ENCODE results near the gene GRM1.

Gene GRM1

GRCh38 chr6:146408583-146408982, 379.7 kb downstream of the GRM1 start:
- DNase-seq, result no peak
- no peaks in the 10 kb centered on the region for H3K27me3 Mint-ChIP-seq
- H3K27ac Mint-ChIP-seq, result no peak overlapping the region
- peaks cover 0 to 2% of the 10 kb centered on the region in 2 donors for H3K36me3 Mint-ChIP-seq
- ATAC-seq (replicated peaks), result no peak
- H3K4me1 Mint-ChIP-seq, result no peaks in the 10 kb centered on the region
- H3K9me3 Mint-ChIP-seq, result peaks cover 6 to 11% of the 10 kb centered on the region in 2 donors
- no peak overlapping the region for H3K4me3 Mint-ChIP-seq

DNA sequence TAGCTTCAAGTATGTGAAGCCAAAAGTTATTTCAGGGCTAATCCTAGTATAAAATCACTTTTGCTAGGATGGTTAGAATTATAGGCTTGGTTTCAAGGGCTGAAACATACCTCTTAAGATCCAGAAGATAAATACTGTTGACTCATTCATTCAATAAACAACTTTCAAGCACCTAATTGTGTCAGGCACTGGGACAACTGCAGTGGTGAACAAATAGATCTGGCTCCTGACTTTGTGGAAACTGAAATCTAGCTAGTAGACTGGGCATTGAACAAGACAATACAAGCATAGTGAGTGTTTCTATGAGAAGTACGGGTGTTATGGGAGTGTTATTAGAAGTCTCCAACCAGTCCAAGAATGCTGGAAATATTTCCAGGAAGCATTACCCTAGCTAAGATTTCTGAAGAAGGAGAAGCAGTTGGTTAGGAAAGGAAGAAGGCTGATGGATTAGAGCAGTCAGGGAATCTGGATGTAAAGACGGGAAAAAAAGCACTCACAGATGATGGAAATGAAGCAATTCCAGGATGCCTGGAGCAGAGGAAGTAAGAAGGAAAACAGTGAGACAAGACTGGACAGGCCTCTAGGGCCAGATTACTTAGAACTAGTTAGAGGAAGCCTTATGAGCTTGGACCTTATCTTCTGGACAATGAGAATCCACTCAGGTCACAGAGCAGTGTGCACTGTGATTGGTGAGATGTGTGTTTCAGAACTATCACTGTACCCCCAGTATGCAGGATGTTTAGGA, 382.2 kb downstream of the GRM1 start:
- no peak for DNase-seq
- no peaks in the 10 kb centered on the region for H3K4me1 Mint-ChIP-seq
- no peaks in the 10 kb centered on the region for H3K27me3 Mint-ChIP-seq
- peaks cover 2% of the 10 kb centered on the region in 2 donors for H3K9me3 Mint-ChIP-seq
- H3K36me3 Mint-ChIP-seq, result no peaks in the 10 kb centered on the region
- H3K27ac Mint-ChIP-seq, result no peak overlapping the region
- ATAC-seq (replicated peaks), result no peak
- H3K4me3 Mint-ChIP-seq, result no peak overlapping the region

GRCh38 chr6:146419576-146419975, 390.7 kb downstream of the GRM1 start:
- no peak overlapping the region for H3K4me3 Mint-ChIP-seq
- ATAC-seq (replicated peaks), result no peak
- no peaks in the 10 kb centered on the region for H3K4me1 Mint-ChIP-seq

DNA sequence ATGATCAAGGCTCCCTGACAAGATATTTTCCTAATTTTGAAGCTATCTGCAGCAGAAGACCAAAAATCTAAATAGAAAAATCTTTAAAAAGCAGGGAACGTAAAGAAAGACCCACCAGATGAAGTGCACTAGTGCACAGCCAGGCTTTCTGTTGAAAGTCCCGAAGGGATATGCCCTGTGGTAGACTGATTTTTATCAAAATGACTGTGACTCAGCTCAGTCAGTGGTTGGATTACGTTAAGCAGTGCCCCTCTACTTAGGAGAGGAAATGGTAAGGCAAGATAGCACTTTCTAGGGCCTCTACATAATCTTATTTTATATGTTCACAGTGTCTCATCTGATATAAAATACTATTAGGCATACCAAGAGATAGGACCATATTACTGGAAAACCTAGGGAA, 391.4 kb downstream of the GRM1 start:
- H3K27me3 Mint-ChIP-seq, result no peaks in the 10 kb centered on the region
- DNase-seq (no peak), ATAC-seq (replicated peaks) (no peak)
- no peaks in the 10 kb centered on the region for H3K36me3 Mint-ChIP-seq
- peaks cover 0 to 2% of the 10 kb centered on the region in 2 donors for H3K9me3 Mint-ChIP-seq
- H3K4me1 Mint-ChIP-seq, result no peaks in the 10 kb centered on the region
- no peak overlapping the region for H3K4me3 Mint-ChIP-seq
- H3K27ac Mint-ChIP-seq, result no peak overlapping the region

More at GRCh38 chr6:146419576-146419975, 390.7 kb downstream of the GRM1 start:
- no peaks in the 10 kb centered on the region for H3K27me3 Mint-ChIP-seq
- no peaks in the 10 kb centered on the region for H3K36me3 Mint-ChIP-seq
- H3K27ac Mint-ChIP-seq, result no peak overlapping the region
- no peak for DNase-seq
- peaks cover 0 to 2% of the 10 kb centered on the region in 2 donors for H3K9me3 Mint-ChIP-seq

GRCh38 chr6:146422789-146423375, 394.0 kb downstream of the GRM1 start:
- no peaks in the 10 kb centered on the region for H3K27me3 Mint-ChIP-seq
- DNase-seq (no peak), ATAC-seq (replicated peaks) (no peak)
- no peak overlapping the region for H3K27ac Mint-ChIP-seq
- H3K4me1 Mint-ChIP-seq, result no peaks in the 10 kb centered on the region
- peaks cover 0 to 4% of the 10 kb centered on the region in 2 donors for H3K9me3 Mint-ChIP-seq
- no peak overlapping the region for H3K4me3 Mint-ChIP-seq
- no peaks in the 10 kb centered on the region for H3K36me3 Mint-ChIP-seq

DNA sequence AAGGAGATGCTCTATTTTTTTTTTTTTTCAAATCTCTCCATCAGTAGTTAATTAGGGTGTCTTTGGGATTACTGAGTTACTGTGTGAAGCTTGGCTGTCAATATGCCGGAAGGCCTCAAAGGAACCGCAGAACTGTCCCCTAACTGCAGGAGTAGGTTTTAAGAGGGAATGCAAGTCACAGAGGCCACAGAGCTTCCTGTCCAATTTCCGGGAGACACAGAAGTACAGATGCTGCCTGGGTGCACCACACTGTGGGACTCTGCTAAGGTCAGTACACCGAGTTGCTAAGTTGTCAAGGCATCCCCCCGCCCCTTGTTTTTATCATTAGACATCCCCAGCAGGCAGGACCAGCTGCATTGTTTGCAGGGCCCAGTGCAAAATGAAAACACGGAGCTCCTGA, 394.6 kb downstream of the GRM1 start:
- ATAC-seq (replicated peaks) (no peak), DNase-seq (no peak)
- H3K4me1 Mint-ChIP-seq, result no peaks in the 10 kb centered on the region
- H3K36me3 Mint-ChIP-seq, result no peaks in the 10 kb centered on the region
- no peak overlapping the region for H3K27ac Mint-ChIP-seq
- peaks cover 0 to 4% of the 10 kb centered on the region in 2 donors for H3K9me3 Mint-ChIP-seq
- H3K27me3 Mint-ChIP-seq, result no peaks in the 10 kb centered on the region
- no peak overlapping the region for H3K4me3 Mint-ChIP-seq

GRCh38 chr6:146426516-146426915, 397.7 kb downstream of the GRM1 start:
- no peaks in the 10 kb centered on the region for H3K36me3 Mint-ChIP-seq
- no peaks in the 10 kb centered on the region for H3K27me3 Mint-ChIP-seq
- no peak for ATAC-seq (replicated peaks)
- H3K9me3 Mint-ChIP-seq, result peaks cover 0 to 2% of the 10 kb centered on the region in 2 donors
- no peak overlapping the region for H3K27ac Mint-ChIP-seq
- no peak overlapping the region for H3K4me3 Mint-ChIP-seq
- no peak for DNase-seq
- no peaks in the 10 kb centered on the region for H3K4me1 Mint-ChIP-seq

DNA sequence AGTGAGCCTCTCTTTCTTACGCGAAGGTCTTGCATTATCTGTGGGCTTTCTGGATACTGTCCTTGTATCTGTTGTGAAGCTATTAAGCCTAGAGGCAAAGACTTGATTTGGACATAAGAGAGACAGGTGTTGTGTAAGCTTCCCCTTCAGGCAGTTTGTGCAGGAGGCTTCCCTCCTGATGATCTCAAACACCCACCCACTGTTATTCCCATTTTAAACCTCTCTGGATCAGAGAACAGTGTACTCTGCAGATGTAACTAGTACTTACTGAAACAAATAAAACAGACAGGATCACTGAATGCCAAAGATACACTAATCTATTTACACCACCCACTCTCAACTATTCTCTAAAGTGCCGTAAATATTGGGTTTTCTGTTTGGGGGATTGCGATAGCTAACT, 401.0 kb downstream of the GRM1 start:
- Mint-ChIP-seq H3K27me3 (peaks cover 10 to 12% of the 10 kb centered on the region in 2 donors), H3K27ac (no peak overlapping the region), H3K4me1 (no peaks in the 10 kb centered on the region), H3K9me3 (peaks cover 2 to 4% of the 10 kb centered on the region in 2 donors), H3K36me3 (no peaks in the 10 kb centered on the region), H3K4me3 (no peak overlapping the region)
- ATAC-seq (replicated peaks) (no peak), DNase-seq (no peak)

DNA sequence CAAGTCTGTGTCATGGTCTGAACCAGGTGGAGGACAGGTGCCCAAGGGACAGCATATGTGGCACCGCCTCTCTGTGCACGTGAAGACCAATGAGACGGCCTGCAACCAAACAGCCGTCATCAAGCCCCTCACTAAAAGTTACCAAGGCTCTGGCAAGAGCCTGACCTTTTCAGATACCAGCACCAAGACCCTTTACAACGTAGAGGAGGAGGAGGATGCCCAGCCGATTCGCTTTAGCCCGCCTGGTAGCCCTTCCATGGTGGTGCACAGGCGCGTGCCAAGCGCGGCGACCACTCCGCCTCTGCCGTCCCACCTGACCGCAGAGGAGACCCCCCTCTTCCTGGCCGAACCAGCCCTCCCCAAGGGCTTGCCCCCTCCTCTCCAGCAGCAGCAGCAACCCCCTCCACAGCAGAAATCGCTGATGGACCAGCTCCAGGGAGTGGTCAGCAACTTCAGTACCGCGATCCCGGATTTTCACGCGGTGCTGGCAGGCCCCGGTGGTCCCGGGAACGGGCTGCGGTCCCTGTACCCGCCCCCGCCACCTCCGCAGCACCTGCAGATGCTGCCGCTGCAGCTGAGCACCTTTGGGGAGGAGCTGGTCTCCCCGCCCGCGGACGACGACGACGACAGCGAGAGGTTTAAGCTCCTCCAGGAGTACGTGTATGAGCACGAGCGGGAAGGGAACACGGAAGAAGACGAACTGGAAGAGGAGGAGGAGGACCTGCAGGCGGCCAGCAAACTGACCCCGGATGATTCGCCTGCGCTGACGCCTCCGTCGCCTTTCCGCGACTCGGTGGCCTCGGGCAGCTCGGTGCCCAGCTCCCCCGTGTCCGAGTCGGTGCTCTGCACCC, 405.2 kb downstream of the GRM1 start:
- H3K27ac Mint-ChIP-seq, result no peak overlapping the region
- no peaks in the 10 kb centered on the region for H3K36me3 Mint-ChIP-seq
- DNase-seq, result no peak

DNA sequence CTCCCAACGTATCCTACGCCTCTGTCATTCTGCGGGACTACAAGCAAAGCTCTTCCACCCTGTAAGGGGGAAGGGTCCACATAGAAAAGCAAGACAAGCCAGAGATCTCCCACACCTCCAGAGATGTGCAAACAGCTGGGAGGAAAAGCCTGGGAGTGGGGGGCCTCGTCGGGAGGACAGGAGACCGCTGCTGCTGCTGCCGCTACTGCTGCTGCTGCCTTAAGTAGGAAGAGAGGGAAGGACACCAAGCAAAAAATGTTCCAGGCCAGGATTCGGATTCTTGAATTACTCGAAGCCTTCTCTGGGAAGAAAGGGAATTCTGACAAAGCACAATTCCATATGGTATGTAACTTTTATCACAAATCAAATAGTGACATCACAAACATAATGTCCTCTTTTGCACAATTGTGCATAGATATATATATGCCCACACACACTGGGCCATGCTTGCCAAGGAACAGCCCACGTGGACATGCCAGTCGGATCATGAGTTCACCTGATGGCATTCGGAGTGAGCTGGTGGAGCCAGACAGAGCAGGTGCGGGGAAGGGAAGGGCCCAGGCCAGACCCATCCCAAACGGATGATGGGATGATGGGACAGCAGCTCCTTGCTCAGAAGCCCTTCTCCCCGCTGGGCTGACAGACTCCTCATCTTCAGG, 406.0 kb downstream of the GRM1 start:
- Mint-ChIP-seq H3K9me3 (peaks cover 0 to 4% of the 10 kb centered on the region in 2 donors), H3K4me3 (peak overlapping the region in 1 of 2 donors; percentile 35), H3K36me3 (no peaks in the 10 kb centered on the region), H3K27me3 (peaks cover 17 to 19% of the 10 kb centered on the region in 2 donors), H3K27ac (no peak overlapping the region), H3K4me1 (no peaks in the 10 kb centered on the region)
- no peak for ATAC-seq (replicated peaks)
- no peak for DNase-seq

More for the DNA sequence above, 405.2 kb downstream of the GRM1 start:
- peaks cover 0 to 4% of the 10 kb centered on the region in 2 donors for H3K9me3 Mint-ChIP-seq
- no peak for ATAC-seq (replicated peaks)
- no peaks in the 10 kb centered on the region for H3K4me1 Mint-ChIP-seq
- peaks cover 17 to 19% of the 10 kb centered on the region in 2 donors for H3K27me3 Mint-ChIP-seq
- peak overlapping the region in 1 of 2 donors; percentile 35 for H3K4me3 Mint-ChIP-seq

DNA sequence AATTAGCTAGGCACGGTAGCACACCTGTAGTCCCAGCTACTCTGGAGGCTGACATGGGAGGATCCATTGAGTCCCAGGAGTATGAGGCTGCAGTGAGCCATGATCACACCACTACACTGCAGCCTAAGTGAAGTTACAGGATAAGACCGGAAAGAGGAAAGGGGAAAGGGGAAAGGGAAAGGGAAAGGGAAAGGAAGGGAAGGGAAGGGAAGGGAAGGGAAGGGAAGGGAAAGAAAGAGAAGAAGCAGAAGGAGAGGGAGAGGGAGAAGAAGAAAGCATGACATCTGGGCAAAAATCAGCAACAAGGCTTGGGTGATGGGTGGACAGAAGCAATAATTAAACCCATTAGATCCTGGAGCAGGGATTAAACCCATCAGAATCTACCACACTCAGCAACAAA, 413.0 kb downstream of the GRM1 start:
- H3K36me3 Mint-ChIP-seq, result no peaks in the 10 kb centered on the region
- H3K4me1 Mint-ChIP-seq, result no peaks in the 10 kb centered on the region
- no peak overlapping the region for H3K4me3 Mint-ChIP-seq
- H3K27ac Mint-ChIP-seq, result no peak overlapping the region
- H3K27me3 Mint-ChIP-seq, result no peaks in the 10 kb centered on the region
- no peaks in the 10 kb centered on the region for H3K9me3 Mint-ChIP-seq
- DNase-seq (no peak), ATAC-seq (replicated peaks) (no peak)

DNA sequence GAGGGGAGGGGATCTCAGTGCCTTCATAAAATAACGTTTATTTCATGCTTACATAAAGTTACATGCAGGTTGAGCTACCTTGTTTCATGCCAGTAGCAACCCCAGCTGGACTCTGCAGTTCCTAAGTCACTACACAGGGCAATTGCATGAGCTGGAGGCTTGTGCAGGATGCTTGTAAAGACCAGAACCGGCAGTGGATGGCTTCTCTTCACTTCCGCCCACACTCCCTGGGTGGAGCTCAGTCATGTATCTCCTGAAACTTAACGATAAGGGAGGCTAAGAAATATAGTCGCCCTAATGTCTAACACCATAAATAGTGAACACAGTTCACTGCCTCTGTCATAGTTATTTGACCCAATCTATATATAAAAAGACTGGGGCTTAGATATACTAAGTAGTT, 415.3 kb downstream of the GRM1 start:
- no peak for DNase-seq
- H3K36me3 Mint-ChIP-seq, result no peaks in the 10 kb centered on the region
- H3K27me3 Mint-ChIP-seq, result no peaks in the 10 kb centered on the region
- H3K4me3 Mint-ChIP-seq, result no peak overlapping the region
- ATAC-seq (replicated peaks), result no peak
- H3K9me3 Mint-ChIP-seq, result peaks cover 4 to 13% of the 10 kb centered on the region in 2 donors
- no peak overlapping the region for H3K27ac Mint-ChIP-seq
- no peaks in the 10 kb centered on the region for H3K4me1 Mint-ChIP-seq

DNA sequence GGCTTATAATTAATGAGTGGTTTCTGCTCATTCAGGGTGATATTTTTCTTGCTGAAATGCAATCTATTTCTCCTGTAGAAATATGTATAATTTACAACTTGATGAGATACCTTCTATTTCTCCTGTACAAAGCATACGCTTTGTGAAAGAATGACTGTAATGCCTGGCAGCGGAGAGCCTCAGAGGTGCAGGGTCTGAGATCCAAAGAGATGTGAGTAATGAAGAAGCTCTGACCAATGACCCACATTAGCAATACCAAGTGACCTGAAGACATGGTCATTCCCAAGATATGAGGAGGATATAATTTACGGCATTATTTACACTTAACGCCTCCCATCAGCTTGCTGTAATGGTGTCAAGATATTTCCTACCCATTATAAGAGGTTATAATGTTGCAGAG, 416.4 kb downstream of the GRM1 start:
- ATAC-seq (replicated peaks), result no peak
- no peak overlapping the region for H3K4me3 Mint-ChIP-seq
- no peaks in the 10 kb centered on the region for H3K36me3 Mint-ChIP-seq
- H3K9me3 Mint-ChIP-seq, result peaks cover 4 to 14% of the 10 kb centered on the region in 2 donors
- H3K4me1 Mint-ChIP-seq, result no peaks in the 10 kb centered on the region
- H3K27ac Mint-ChIP-seq, result no peak overlapping the region
- DNase-seq, result no peak
- H3K27me3 Mint-ChIP-seq, result no peaks in the 10 kb centered on the region

DNA sequence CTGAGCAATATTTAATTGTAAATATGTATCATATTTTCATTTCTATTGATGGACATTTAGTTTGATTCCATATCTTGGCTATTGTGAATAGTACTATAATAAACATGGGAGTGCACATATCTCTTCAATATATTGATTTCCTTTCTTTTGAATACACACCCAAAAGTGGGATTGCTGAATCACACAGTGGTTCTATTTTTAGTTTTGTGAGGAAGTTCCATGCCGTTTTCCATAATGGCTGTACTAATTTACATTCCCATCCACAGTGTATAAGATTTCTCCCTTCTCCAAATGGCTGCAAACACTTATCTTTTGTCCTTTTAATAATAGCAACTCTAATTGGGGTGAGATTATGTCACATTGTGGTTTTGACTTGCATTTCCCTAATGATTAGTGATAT, 428.0 kb downstream of the GRM1 start:
- H3K4me1 Mint-ChIP-seq, result no peaks in the 10 kb centered on the region
- DNase-seq (no peak), ATAC-seq (replicated peaks) (no peak)
- H3K27me3 Mint-ChIP-seq, result no peaks in the 10 kb centered on the region
- peaks cover 19 to 26% of the 10 kb centered on the region in 2 donors for H3K9me3 Mint-ChIP-seq
- H3K4me3 Mint-ChIP-seq, result no peak overlapping the region
- no peak overlapping the region for H3K27ac Mint-ChIP-seq
- no peaks in the 10 kb centered on the region for H3K36me3 Mint-ChIP-seq

Data from stimulated activated naive B cell treated with anti-CD40 and anti-IgM and Interleukin-4, amounts not matched to agents 10 μg/mL and 1 μg/mL and 100 μg/mL, for 72 hours (primary cell).